SU-DHL-6 (cell line): ENCODE results near the gene MEGF6.

Experiments used
- H2AFZ ChIP-seq: fragments of 200-600 bp; sonication (generic); 2 replicates; pipeline ENCODE4 v1.6.1; 2014; ENCODE audit warnings: low read depth, mild to moderate bottlenecking, moderate library complexity, mixed read lengths, antibody characterized with exemption, low read length; ENCODE audit not compliant: severe bottlenecking
- H3F3A ChIP-seq: fragments of 200-600 bp; shearing (Covaris generic); 2 replicates; pipeline ENCODE4 v1.6.0; 2016; ENCODE audit warnings: antibody characterized with exemption, mild to moderate bottlenecking; ENCODE audit not compliant: insufficient read depth
- H3K27ac ChIP-seq: fragments of 200-600 bp; sonication (generic); 2 replicates; pipeline ENCODE4 v1.5.1; 2016; ENCODE audit warnings: low read depth, mild to moderate bottlenecking, low read length, moderate library complexity, mixed read lengths
- H3K27me3 ChIP-seq: fragments of 200-600 bp; sonication (generic), shearing (Covaris generic); 2 replicates; pipeline ENCODE4 v1.6.0; 2014; ENCODE audit warnings: mild to moderate bottlenecking, low read length
- H3K36me3 ChIP-seq: fragments of 200-600 bp; sonication (generic); 2 replicates; pipeline ENCODE4 v1.6.1; 2014; ENCODE audit warnings: mild to moderate bottlenecking, low read length, mixed read lengths
- H3K4me2 ChIP-seq: fragments of 300-600, 200-600 bp; shearing (Covaris generic), sonication (generic); 2 replicates; pipeline ENCODE4 v1.6.0; 2014; ENCODE audit warnings: low read length, low read depth, mild to moderate bottlenecking; ENCODE audit not compliant: poor library complexity, severe bottlenecking
- H3K4me3 ChIP-seq: fragments of 200-600 bp; sonication (generic); 2 replicates; pipeline ENCODE4 v1.5.1; 2014; ENCODE audit warnings: antibody characterized with exemption, low read length, mild to moderate bottlenecking, mixed read lengths; ENCODE audit not compliant: insufficient read depth, poor library complexity, severe bottlenecking
- H3K79me2 ChIP-seq: fragments of 200-600 bp; sonication (generic); 2 replicates; pipeline ENCODE4 v1.6.1; 2014; ENCODE audit warnings: mild to moderate bottlenecking, low read length, moderate library complexity; ENCODE audit not compliant: insufficient read depth
- H3K9ac ChIP-seq: fragments of 200-600 bp; sonication (generic); 2 replicates; pipeline ENCODE4 v1.7.0; 2014; ENCODE audit warnings: mild to moderate bottlenecking, low read length
- H3K9me2 ChIP-seq: fragments of 200-600 bp; sonication (generic); replicated peaks from 2 replicates; pipeline ENCODE4 v1.6.1; 2014; ENCODE audit warnings: low read length; ENCODE audit not compliant: insufficient read depth
- H3K9me3 ChIP-seq: fragments of 200-600 bp; sonication (generic); 2 replicates; pipeline ENCODE4 v1.6.1; 2014; ENCODE audit warnings: low read length, mixed read lengths; ENCODE audit not compliant: insufficient read depth
- H4K20me1 ChIP-seq: fragments of 200-600 bp; sonication (generic); 2 replicates; pipeline ENCODE4 v1.6.1; 2014; ENCODE audit warnings: low read depth, mild to moderate bottlenecking, antibody characterized with exemption, low read length, moderate library complexity, mixed read lengths
- EZH2phosphoT487 ChIP-seq: fragments of 200-600 bp; sonication (generic), shearing (Covaris generic); conservative IDR thresholded peaks from 2 replicates; pipeline ENCODE4 v1.6.1; 2018; ENCODE audit warnings: mild to moderate bottlenecking, antibody characterized with exemption, low read length, moderate library complexity, mixed read lengths
- TF ChIP-seq, protein P1 (sequence below): fragments of 200-600 bp; sonication (generic); IDR thresholded peaks from one replicate; pipeline ENCODE4 v1.5.1; 2017; ENCODE audit warnings: antibody characterized with exemption, mild to moderate bottlenecking, low read length, moderate library complexity; ENCODE audit not compliant: insufficient read depth, poor library complexity, severe bottlenecking

MEGF6 gene

DNA sequence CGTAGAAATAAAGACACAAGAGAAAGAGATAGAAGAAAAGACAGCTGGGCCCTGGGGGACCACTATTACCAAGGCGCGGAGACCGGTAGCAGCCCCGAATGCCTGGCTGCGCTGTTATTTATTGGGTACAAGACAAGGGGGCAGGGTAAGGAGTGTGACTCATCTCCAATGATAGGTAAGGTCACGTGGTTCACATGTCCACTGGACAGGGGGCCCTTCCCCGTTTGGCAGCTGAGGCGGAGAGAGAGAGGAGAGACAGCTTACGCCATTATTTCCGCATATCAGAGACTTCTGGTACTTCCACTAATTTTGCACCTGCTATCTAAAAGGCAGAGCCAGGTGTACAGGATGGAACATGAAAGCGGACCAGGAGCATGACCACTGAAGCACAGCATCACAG lies 9.4 kb upstream of the MEGF6 start:
- Histone ChIP-seq H3K9me3 (no peaks in the 10 kb centered on the region), H3K4me3 (no peak overlapping the region), H3K9ac (no peak overlapping the region), H2AFZ (no peak overlapping the region), H3K4me2 (no peak overlapping the region), H3K27me3 (no peaks in the 10 kb centered on the region), H3K9me2 (no peaks in the 10 kb centered on the region), H4K20me1 (no peaks in the 10 kb centered on the region), H3F3A (no peaks in the 10 kb centered on the region), H3K79me2 (no peaks in the 10 kb centered on the region), H3K36me3 (no peaks in the 10 kb centered on the region), H3K27ac (no peak overlapping the region)
- TF ChIP-seq, protein P1, sequence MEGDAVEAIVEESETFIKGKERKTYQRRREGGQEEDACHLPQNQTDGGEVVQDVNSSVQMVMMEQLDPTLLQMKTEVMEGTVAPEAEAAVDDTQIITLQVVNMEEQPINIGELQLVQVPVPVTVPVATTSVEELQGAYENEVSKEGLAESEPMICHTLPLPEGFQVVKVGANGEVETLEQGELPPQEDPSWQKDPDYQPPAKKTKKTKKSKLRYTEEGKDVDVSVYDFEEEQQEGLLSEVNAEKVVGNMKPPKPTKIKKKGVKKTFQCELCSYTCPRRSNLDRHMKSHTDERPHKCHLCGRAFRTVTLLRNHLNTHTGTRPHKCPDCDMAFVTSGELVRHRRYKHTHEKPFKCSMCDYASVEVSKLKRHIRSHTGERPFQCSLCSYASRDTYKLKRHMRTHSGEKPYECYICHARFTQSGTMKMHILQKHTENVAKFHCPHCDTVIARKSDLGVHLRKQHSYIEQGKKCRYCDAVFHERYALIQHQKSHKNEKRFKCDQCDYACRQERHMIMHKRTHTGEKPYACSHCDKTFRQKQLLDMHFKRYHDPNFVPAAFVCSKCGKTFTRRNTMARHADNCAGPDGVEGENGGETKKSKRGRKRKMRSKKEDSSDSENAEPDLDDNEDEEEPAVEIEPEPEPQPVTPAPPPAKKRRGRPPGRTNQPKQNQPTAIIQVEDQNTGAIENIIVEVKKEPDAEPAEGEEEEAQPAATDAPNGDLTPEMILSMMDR: no peak
- no peak for TF ChIP-seq EZH2phosphoT487

DNA sequence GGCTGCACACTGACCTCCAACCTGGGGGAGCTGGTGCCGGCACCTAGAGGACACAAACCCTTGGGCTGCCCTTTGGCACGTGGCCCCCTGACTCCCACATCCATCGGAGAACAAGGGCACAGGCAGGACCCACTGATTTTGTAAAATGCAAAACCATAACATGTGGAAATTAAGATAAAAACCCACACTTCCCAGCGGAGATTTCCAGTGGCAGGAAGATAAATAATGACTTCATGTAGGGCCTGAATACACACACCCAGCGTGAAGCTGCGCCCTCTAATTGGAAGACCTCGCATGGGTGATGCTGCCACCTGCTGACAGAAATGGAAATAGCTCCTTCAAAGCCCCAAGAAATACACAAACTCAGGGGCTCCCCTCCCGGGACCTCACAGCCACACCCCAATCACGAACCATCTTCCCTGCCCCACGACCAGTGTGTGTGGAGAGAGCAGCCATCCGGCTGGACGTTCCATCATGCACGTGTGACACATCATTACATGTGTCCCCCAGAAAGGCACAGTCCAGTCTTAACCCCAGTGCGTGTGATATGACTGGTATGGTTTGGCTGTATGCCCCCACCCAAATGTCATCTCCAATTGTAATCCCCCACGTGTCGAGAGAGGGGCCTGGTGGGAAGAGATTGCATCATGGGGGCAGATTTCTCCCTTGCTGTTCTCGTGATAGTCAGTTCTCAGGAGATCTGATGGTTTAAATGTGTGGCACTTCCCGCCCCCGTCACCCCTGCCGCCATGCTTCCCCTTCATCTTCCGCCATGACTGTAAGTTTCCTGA lies 7.8 kb upstream of the MEGF6 start:
- Histone ChIP-seq H3K4me2 (no peak overlapping the region), H3K27me3 (no peaks in the 10 kb centered on the region), H3K9me3 (no peaks in the 10 kb centered on the region), H3K9me2 (no peaks in the 10 kb centered on the region), H3K36me3 (no peaks in the 10 kb centered on the region), H4K20me1 (no peaks in the 10 kb centered on the region), H3K9ac (no peak overlapping the region), H3K79me2 (no peaks in the 10 kb centered on the region), H2AFZ (no peak overlapping the region), H3K4me3 (no peak overlapping the region), H3F3A (no peaks in the 10 kb centered on the region), H3K27ac (no peak overlapping the region)
- no peak for TF ChIP-seq EZH2phosphoT487
- TF ChIP-seq, protein P1: peak; percentile 25

DNA sequence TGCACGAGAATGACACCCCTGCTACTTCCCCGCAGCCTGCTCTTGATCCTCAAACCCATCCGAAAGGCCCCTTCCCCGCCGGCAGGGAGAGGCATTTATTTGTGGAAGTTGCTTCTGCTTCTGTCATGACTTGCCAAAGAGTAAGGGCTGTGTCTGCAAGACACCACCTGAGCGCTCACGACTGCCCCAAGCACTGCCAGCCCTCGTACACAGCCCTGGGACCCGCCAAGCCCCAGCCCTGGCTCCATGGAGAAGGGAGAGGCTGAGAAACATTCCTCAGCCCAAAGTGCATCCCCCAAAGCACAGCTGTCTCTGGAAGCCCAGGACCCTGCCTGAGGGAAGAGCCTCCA lies 7.2 kb upstream of the MEGF6 start:
- Histone ChIP-seq H3K9me3 (no peaks in the 10 kb centered on the region), H3K4me3 (no peak overlapping the region), H4K20me1 (no peaks in the 10 kb centered on the region), H3K27ac (no peak overlapping the region), H3K36me3 (no peaks in the 10 kb centered on the region), H3K9ac (no peak overlapping the region), H2AFZ (no peak overlapping the region), H3F3A (no peaks in the 10 kb centered on the region), H3K4me2 (no peak overlapping the region), H3K9me2 (no peaks in the 10 kb centered on the region), H3K27me3 (no peaks in the 10 kb centered on the region), H3K79me2 (no peaks in the 10 kb centered on the region)
- TF ChIP-seq, protein P1: no peak
- no peak for TF ChIP-seq EZH2phosphoT487
